GM18858 (cell line): ENCODE data around the gene COQ2.
"Not testable (repeated sequence)": the region's sequence is repeated elsewhere in the genome, so short reads cannot be mapped to it uniquely, and the experiment has no call there.

ENCODE experiments used
- ATAC-seq: cut with Tn5 transposase; IDR thresholded peaks from one replicate; pipeline ENCODE4 v1.9.1; 2021; ENCODE audit not compliant: unreplicated experiment

COQ2 gene

DNA sequence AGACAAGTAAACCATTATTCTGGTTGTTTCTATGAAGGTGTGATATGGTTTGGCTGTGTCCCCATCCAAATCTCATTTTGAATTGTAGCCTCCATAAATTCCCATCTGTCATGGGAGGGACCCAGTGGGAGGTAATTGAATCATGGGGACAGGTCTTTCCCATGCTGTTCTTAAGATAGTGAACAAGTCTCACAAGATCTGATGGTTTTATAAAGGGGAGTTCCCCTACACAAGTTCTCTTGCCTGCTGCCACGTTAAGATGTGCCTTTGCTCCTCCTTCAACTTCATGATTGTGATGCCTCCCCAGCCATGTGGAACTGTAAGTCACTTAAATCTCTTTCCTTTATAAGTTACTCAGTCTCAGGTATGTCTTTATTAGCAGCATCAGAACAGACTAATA, 3.8 kb upstream of the COQ2 start:
- not testable (repeated sequence) for ATAC-seq

DNA sequence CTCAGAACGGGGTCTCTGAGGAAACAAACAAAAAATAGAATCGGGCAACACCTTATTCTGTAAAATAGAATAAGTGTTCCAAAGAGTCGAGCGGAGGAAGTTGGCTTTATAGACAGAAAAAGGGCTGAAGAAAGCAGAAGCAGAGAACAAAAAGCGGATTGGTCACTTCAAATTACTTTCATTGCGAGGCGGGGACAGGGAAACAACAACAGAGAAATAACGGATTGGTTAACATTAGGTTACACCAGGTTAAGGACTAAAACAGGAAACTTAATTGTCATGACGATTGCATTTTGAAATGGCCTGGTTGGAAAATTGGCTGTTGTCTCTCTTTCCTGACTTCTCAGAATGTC, 433 bp upstream of the COQ2 start:
- no peak for ATAC-seq

DNA sequence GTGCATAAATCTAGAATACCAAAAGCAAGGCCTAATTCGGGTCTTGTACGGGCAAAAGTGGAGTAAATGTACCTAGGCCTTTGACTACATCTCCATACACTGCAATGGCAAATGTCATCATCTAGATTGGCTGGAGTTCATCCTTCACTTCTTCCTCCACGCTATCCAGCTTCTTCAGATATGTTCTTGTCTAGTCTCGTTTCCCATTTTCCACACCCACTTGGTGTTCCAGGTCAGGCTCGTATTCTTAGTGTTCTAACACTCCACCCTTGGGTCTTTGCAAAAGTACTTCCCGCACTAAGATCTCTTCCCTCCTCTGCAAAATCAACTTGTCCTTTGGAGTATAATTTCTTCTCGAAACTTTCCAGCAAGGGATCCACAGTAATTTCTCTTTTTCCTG, 1.4 kb downstream of the COQ2 start:
- ATAC-seq: no peak

DNA sequence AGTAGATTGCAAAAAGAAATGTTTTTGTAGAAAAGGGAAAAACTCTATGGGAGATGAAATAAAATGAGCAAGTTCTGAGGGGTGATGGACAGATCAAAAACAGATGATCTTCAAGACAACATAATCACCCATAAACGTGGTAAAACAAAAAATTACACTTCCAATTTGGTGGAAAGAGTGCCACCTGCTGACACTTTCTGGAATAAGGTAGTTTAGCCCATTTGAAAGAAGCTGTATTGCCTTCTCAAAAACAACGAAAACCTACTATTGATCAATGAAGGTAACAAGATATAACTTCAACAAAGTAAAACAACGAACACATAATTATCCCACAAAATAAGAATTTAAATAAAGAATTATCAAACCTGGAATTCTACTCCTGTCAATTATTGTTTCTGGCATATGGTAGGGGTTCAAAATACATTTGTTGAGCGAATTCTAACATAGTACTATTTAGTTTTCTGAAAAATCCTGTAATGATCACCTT, 2.5 kb downstream of the COQ2 start:
- no peak for ATAC-seq

DNA sequence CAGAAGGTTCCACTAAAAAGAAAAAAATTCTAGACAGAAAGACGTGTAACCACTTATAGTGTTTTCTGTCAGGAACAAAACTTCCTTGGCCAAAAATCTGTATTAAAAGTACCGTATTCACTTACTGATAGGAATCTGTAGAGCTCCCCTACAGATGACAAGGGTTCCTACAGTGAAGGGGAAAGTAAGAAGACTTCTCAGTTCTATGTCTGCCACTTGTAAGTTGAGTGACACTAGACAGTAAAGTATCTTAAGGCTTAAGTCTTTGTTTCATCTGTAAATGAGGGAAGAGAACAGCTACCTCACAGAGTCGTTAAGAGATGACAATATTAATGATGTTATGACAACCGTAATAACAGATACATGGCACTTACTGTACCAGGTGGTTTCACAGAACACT, 3.3 kb downstream of the COQ2 start:
- no peak for ATAC-seq

DNA sequence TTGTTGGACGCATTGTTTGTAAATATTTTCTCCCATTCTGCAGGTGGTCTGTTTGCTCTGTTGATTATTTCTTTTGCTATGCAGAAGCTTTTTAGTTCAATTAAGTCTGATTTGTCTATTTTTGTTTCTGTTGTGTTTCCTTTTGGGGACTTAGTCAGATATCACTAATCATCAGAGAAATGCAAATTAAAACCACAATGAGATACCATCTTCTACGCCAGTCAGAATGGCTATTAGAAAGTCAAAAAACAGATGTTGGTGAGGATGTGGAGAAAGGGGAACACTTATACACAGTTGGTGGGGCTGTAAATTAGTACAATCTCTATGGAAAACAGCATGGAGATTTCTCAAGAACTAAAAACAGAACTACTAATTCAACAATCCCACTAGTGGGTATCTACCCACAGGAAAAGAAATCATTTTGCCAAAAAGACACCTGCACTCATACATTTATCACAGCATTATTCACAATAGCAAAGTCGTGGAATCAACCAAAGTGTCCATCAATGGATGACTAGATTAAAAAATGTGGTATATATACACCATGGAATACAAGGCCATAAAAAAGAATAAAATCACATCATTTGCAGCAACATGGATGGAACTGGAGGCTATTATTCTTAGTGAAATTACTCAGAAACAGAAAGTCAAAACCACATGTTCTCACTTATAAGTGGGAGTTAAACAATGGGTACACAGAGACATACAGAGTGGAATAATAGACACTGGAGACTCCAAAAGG, 8.1 kb downstream of the COQ2 start:
- peak; percentile 64 for ATAC-seq

DNA sequence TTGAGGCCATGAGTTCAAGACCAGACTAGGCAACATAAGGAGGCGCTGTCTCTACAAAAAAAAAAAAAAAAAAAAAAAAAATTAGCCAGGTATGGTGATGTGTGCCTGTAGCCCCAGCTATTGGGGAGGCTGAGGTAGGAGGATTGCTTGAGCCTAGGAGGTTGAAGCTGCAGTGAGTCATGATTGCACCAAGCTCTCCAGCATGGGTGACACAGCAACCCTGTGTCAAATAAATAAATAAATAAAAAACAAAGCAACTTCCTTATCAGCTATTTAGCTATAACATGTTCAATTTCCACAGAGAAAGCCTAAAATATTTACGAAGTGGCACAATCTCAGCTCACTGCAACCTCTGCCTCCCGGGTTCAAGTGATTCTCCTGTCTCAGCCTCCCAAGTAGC, 10.7 kb downstream of the COQ2 start:
- ATAC-seq: not testable (repeated sequence)

DNA sequence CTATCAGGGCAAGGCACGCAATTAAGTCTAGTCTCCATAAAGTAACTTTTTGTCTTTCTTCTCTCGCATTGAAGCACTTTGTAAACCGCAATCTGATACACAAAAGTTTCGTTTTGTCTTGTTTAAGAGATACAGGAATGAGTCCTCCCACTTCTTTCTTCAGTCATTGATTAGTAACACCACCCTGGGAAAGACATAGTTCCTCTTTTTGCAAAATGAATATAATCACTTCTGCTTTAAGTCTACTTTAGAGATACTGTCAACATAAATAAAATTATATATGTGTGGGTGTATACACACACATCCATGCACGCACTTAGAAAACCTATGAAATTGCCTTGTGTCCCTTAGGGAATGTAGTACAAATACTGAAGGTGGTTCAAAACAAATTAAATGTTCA, 11.7 kb downstream of the COQ2 start:
- peak; percentile 82 for ATAC-seq

DNA sequence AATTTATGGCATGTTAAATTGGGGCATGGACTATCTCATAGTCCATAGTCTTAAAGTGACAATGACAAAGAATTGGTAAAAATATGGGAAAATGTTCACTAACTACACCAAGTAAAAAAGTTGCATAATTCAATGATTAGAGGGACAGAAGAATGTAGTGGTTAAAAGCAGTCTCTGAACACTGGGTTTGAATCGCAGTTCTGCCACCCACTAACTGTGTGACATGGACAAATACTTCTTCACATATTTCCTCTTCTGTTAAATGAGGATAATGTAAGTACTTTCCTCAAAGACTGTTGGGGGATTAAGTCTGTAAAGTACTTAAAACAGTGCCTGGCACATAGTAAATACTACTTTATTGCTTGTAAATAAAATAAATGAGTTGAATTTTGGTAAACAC, 15.3 kb downstream of the COQ2 start:
- ATAC-seq: no peak

DNA sequence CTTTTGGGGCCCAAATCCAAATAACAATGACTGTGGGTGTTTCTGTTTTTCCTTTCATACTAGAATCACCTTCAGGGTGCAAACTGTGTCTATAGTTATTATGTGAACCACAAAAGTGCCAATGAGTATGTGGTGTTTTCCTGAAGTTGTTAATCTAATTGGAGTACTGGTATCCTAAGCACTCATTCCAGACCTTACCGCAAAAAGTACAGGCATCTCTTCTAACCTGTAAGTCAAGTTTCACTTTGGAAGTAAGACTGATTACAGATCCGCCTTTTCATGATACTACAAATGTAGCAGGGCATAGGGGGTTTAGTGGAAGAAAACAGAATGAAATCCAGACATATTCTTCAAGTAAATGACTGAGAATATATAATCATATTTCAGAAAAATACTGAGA, 16.1 kb downstream of the COQ2 start:
- no peak for ATAC-seq

DNA sequence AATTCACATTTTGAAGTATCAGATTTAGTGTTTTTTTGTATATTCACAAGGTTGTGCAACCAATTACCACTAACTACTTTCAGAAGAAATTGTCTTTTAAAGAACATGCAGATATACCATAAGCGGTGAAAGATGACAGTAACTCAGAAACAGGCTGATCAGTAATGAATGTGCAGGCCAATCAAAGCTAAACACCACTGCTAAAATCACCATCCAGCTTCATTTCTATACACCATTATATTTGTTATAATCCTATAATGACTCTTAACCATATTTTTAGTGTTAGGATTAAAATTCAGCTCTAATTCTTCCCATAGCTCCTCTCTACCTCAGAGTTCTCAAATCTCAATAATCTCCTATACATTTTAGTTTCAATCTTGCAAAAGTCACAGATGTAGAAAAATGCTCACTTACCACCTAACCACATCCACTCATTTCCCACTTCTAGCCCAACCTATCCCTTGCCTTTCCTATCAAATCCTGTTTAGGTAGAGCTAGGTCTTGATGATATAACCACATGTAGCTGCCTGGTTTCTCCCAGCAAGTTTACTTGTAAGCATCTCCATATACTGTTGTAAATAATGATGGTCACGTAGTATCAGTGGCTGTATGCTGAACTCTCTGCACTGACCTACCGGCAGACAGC, 16.6 kb downstream of the COQ2 start:
- ATAC-seq: no peak

DNA sequence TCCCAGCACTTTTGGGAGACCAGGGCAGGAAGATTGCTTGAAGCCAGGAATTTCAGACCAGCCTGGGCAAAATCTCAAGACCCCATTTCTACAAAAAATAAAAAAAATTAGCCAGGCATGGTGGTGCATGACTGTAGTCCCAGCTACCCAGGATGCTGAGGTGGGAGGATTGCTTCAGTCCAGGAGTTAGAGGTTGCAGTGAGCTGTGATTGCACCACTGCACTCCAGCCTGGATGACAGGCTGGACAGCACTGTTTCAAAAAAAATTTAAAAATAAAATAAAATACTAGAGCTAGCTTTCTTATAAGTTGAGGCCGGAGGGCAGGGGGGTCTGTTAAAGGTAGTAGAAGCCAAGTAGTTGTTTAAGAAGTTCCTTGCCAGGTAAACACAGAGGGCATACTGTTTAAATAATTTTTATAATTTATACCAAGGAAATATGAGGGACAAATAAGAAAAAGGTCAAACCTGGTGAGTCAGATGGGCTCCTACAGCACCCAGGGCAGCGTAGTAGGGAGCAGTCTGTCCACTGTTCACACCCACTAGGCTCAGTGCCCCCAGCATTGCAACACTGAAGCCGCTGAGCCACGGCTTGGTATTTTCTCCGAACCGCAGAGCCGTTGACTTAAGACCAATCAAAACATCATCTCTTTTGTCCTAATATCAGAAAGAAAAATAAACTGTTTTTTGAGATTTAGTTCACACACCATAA, 17.3 kb downstream of the COQ2 start:
- ATAC-seq: no peak

DNA sequence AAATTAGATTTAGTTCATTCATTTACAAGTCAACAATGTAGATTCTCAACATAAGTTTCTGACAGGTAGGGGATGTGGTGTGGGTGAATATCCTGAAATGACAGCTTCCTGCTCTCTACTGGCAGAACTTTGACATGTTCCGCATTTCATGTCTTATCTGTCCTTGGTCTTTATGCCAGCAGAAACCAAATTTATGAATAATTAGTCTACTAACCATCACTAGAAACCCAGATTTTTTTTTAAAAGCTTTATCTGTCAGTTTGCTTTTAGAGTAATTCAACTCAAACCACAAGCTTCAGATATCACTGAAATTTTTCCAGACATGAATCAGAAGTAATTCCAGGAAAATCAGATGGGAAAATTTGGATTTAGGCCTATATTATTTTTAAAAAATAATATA, 17.9 kb downstream of the COQ2 start:
- no peak for ATAC-seq

DNA sequence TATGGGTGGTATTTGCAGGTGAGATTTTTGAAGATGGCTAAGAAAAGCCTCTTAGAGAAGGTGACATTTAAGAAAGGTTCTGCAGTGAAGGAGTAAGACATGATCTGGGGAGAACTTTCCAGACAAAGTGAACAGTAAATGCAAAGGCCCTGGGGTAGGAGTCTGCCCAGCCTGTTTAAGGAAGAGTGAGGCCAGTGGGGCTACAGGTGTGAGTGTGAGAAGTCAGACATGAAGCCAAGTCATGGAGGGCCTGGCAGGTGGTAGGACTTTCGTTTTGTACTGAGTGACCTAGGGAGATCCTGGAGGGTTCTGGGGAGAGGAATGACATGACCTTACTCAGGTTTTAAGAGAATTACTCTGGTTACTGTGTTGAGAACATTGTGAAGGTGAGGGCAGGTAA, 21.5 kb downstream of the COQ2 start:
- ATAC-seq: no peak

DNA sequence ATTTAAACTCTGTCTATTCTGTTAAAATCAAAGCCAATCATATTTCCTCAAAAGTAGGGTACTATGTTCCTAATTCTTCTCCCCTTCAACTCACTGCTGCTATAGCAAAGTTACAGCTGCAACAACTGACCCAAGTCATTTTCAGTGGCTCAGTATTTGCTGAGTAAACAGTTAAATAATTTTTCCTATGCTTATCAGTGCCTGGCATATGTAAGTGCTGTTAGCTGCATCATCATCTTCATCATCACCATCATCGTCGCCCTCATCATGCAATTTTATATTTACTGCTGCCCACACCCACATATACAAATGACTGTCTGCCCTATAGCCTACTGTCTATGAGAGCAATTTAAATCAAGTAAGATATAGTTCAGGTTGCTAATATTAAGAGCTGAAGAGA, 21.9 kb downstream of the COQ2 start:
- ATAC-seq: no peak

DNA sequence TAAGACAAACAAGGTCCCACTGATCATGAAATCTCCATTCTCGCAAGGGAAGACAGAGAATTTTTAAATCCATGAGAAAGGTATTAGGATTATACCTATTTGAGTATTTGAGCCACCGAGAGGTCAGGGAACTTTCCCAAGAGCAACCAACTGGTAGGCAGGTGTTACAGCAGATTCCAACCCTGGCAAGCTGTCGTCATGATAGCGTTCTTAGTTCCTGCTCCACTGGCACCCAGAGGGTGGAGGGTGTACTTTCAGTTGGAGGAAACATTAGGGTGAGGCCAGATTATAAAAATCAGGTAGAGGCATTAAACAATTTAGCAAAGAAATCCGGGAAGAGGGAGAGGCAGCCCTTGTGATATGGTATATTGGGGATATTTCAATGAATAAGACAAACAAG, 23.3 kb downstream of the COQ2 start:
- ATAC-seq: no peak

DNA sequence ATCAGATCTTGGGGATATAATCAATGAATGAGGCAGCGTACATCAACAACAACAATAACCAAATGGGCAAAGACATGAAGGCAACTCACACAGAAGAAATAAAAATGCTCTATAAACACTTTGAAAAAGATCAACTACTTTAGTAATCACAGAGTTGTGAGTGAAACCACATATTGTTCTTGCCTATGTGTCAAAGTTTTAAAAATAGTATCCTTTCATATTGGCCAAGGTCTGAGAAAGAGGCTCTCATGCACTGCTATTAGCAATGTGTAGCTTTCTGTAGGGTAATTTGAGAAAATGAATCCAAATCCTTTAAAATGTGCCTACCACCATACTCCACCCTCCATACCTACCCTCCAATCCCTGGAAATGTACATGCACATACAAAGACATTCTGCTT, 25.0 kb downstream of the COQ2 start:
- no peak for ATAC-seq

DNA sequence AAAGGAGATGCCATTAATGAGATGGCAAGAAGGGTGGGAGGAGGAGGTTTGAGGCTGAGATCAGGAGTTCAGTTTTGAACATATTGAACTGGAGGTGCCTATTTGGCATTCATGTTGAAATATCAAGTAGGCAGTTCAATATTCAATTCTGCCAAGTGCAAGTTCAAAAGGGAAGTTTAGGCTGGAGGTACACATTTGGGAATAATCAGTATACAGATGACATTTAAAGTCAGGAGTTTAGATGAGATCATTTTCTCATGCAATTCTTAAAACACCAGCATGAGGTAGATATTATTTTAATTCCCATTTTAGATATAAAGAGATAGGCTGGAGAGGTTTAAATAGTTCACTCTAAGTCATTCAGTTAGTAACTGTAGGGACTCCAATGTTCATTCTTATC, 26.1 kb downstream of the COQ2 start:
- no peak for ATAC-seq

DNA sequence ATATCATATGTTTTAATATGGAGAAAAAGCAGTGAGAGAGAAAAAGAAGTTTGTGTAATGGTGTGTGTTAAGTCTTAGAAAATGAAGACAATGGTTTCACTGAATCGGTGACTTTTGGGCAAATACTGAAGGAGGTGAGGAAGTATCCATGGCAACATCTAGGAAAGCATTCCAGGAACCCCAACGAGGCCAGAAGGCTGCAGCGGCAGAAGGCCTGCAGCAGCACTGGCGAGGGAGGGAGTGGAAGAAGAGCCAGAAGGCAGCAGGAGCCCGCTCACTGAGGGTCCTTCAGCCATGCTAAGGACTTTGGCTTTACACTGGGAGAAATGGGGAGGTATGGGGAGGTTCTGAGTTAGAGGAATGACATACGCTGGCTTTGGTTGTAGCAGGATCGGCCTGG, 26.8 kb downstream of the COQ2 start:
- ATAC-seq: no peak

DNA sequence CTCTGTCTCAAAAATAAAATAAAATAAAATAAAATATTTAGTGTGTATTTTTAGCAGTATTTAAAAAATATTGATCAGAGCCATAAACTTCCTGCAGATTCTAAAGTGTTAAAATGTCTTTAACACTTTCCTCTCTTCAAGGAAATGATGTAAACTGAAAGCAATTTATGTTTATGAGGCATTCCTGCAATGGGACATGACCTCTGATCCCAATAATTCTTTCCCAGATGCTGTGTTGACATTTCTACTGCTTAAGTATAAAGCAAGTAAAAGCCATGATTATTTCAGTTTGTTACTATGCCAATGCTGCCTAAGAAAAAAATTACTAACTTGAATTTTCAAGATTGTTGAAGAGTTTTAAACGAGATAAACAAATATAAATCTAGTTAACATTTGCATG, 29.0 kb downstream of the COQ2 start:
- ATAC-seq: no peak

DNA sequence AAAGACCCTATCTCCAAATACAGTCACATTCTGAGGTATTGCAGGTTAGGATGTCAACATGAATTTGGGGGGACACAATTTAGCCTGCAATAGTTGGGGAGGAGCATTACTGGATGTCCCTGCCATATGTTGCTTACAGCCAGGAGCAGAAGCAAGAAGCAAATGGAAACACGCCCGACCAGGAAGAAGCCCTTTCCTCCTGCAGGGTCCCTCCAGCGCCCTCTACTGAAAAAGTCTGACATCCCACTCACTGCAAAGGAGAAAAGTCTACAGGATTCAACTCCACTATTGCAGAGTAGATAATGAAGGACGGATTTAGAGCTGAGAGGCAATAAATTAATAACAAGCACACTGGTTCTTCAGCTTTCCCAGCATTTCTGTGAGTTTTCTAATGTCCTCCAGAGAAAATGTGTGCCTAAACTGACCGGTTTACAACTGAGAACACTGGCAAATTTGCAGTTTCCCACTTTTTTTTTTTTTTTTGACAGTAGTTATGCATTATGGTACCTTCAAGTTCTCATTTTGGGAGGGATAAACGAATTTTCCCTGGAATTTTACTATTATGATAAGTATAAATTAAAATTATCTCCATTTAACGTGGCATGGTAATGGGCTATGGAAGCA, 31.7 kb downstream of the COQ2 start:
- no peak for ATAC-seq

DNA sequence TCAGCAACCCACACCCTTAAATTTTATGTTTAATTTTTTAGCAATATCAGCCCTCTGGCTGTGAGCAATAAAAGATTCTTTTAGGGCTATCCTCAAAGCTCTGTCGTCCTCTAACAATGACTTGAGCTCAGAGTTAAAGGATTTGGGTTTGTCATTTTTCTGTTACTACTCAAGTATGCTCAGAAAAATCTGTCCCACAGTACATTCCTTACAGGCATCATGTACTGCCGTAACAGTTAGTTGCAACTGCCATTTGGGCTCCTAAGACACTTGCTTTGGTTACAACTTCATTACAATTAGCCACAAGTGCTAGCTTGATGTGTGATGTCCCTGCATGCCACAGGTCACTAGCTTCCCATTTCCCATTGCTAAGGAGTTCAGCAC, 33.2 kb downstream of the COQ2 start:
- ATAC-seq: no peak
